Spleen (tissue), 7 donors: Measurements from ENCODE around the gene MOB1B.

ENCODE experiments used
- POLR2A ChIP-seq, 3 donors: fragments of 450-650 bp; IDR thresholded peaks; one replicate each; pipeline ENCODE4 v1.5.1; 2017; ENCODE audit warnings: antibody characterized with exemption in 3 of 3, mild to moderate bottlenecking in 1 of 3
- POLR2AphosphoS5 ChIP-seq, 3 donors: sonication (generic); formaldehyde crosslinking; IDR thresholded peaks; one replicate each; pipeline ENCODE4 v1.5.1; 2017; ENCODE audit warnings: antibody characterized with exemption in 3 of 3
- TF ChIP-seq, protein P1 (sequence below), 11 experiments: fragments of 200-600 bp in 7 of 11; fragments of 450-650 bp in 4 of 11; sonication (generic) in 4 of 11; IDR thresholded peaks in 8 of 11; conservative IDR thresholded peaks in 3 of 11; 1 replicate in 7 of 11; 2 replicates in 4 of 11; pipeline versions ENCODE4 v1.4.0 to v1.8.0; 2016 to 2021; ENCODE audit warnings: antibody characterized with exemption in 11 of 11, inconsistent platforms in 4 of 11, mild to moderate bottlenecking in 1 of 11
- donor health status: DM: no; HTN: no; CAD: no; lungs with moderate emphysema.
- donor health status: DM: no; HTN: no; CAD: no.
- donor health status: DM: no; HTN: no; CAD: no.

DNA sequence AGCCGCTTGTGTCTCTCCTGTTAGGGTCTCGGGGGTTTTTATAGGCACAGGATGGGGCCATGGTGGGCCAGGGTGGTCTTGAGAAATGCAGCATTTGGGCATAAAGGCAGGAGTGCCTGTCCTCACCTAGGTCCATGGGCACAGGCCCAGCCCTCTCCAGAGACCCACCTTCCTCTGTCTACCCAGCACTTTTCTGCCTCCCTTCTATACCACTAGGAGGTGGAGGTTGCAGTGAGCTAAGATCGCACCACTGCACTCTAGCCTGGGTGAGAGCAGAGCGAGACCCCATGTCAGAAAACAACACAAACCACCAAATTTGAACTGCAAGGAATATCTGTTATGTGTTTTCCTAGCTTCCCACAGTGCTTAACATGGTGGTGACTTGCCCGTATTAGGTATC is 38.0 kb downstream of the MOB1B start:
- TF ChIP-seq POLR2A (IDR thresholded peaks at IDR 0.05) (no peak), POLR2AphosphoS5 (IDR thresholded peaks at IDR 0.05) (no peak)
- TF ChIP-seq, protein P1, sequence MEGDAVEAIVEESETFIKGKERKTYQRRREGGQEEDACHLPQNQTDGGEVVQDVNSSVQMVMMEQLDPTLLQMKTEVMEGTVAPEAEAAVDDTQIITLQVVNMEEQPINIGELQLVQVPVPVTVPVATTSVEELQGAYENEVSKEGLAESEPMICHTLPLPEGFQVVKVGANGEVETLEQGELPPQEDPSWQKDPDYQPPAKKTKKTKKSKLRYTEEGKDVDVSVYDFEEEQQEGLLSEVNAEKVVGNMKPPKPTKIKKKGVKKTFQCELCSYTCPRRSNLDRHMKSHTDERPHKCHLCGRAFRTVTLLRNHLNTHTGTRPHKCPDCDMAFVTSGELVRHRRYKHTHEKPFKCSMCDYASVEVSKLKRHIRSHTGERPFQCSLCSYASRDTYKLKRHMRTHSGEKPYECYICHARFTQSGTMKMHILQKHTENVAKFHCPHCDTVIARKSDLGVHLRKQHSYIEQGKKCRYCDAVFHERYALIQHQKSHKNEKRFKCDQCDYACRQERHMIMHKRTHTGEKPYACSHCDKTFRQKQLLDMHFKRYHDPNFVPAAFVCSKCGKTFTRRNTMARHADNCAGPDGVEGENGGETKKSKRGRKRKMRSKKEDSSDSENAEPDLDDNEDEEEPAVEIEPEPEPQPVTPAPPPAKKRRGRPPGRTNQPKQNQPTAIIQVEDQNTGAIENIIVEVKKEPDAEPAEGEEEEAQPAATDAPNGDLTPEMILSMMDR (IDR thresholded peaks at IDR 0.05 in 8 of 11, conservative IDR thresholded peaks at IDR 0.05 in 3 of 11): no peak
